GM21528 (cell line): ENCODE measurements around the gene MUC3A.
"Not testable (repeated sequence)": the region's sequence is repeated elsewhere in the genome, so short reads cannot be mapped to it uniquely, and the experiment has no call there.

Experiments
- ATAC-seq: cut with Tn5 transposase; IDR thresholded peaks from one replicate; pipeline ENCODE4 v1.9.1; 2021; ENCODE audit warnings: mild to moderate bottlenecking, moderate library complexity; ENCODE audit not compliant: unreplicated experiment, low FRiP score

MUC3A gene, protein sequence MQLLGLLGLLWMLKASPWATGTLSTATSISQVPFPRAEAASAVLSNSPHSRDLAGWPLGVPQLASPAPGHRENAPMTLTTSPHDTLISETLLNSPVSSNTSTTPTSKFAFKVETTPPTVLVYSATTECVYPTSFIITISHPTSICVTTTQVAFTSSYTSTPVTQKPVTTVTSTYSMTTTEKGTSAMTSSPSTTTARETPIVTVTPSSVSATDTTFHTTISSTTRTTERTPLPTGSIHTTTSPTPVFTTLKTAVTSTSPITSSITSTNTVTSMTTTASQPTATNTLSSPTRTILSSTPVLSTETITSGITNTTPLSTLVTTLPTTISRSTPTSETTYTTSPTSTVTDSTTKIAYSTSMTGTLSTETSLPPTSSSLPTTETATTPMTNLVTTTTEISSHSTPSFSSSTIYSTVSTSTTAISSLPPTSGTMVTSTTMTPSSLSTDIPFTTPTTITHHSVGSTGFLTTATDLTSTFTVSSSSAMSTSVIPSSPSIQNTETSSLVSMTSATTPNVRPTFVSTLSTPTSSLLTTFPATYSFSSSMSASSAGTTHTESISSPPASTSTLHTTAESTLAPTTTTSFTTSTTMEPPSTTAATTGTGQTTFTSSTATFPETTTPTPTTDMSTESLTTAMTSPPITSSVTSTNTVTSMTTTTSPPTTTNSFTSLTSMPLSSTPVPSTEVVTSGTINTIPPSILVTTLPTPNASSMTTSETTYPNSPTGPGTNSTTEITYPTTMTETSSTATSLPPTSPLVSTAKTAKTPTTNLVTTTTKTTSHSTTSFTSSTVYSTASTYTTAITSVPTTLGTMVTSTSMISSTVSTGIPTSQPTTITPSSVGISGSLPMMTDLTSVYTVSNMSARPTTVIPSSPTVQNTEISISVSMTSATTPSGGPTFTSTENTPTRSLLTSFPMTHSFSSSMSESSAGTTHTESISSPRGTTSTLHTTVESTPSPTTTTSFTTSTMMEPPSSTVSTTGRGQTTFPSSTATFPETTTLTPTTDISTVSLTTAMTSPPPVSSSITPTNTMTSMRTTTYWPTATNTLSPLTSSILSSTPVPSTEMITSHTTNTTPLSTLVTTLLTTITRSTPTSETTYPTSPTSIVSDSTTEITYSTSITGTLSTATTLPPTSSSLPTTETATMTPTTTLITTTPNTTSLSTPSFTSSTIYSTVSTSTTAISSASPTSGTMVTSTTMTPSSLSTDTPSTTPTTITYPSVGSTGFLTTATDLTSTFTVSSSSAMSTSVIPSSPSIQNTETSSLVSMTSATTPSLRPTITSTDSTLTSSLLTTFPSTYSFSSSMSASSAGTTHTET (N-terminal part only)

DNA sequence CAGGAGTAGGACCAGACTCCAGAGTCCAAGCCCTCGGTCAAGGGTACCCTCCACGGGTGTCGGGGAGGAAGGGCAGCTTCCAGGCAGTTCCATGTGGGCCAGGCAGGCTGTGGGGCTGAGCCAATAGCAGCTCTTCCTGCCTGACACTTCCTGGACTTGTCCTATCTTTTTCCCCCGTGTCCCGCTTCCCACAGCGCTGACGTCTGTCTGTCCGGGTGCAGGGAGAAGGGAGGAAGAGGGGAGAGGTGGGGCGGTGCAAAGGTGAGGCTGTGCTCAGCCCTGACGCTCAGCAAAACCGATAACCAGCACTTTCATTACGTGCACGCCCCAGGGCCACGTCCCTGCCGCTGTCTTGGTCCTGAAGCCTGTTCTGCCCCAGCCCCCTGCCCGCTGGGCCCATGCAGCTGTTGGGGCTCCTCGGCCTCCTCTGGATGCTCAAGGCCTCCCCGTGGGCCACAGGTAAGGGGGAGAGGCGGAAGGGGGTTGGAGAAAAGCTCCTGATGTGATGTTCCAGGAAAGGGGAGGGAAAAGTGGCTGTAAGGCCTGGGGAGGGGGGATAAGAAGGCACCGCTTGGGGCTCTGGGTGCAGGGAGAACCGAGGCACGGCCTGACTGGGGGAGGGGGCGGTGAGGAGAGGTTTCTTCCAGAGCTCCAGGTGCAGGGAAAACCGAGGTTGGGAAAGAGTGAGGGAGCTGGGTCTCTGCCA lies at the start of gene MUC3A:
MUC3A (plus strand) TSS at position 308 of the 706 bp plus-strand sequence; CDS start at position 399, 91 bp downstream.
- no peak for ATAC-seq

GRCh38 chr7:100900978-100901377 lies 48.4 kb upstream of the MUC3A start:
- no peak for ATAC-seq

DNA sequence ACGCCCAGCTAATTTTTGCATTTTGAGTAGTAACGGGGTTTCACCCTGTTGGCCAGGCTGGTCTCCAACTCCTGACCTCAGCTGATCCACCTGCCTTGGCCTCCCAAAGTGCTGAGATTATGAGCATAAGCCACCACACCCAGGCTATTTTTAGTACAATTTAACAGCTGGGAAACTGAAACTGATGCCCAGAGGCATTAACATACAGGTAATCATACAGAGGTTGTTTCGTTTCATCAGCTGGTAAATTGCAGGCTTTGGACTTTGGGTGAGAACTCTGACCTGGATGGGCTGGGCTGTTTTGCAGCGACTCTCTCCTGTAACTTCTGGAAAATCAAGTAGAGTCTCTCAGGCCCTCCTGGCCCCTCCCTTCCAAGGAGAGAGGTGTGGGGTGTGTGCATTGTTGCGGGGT lies 47.4 kb upstream of the MUC3A start:
- ATAC-seq = no peak

- ATAC-seq = no peak
Measured at GRCh38 chr7:100902638-100903037, 46.7 kb upstream of the MUC3A start.

- ATAC-seq = no peak
Measured at GRCh38 chr7:100908512-100908911, 40.8 kb upstream of the MUC3A start.

- ATAC-seq = not testable (repeated sequence)
Measured at GRCh38 chr7:100910443-100910842, 38.9 kb upstream of the MUC3A start.

DNA sequence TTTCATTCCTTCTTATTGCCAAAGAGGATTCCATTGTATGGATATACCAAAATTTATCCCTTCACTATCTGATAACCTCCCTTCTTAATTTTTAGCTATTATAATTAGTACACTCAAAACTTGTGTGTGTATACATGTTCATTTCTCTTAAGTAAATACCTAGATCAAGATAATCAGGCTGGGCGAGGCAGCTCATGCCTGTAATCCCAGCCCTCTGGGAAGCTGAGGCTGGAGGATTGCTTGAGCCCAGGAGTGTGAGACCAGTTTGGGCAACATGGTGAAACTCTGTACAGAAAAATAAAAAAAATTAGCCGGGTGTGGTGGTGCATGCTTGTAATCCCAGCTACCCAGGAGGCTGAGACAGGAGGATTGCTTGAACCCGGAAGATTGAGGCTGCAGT lies 37.9 kb upstream of the MUC3A start:
- ATAC-seq = no peak

DNA sequence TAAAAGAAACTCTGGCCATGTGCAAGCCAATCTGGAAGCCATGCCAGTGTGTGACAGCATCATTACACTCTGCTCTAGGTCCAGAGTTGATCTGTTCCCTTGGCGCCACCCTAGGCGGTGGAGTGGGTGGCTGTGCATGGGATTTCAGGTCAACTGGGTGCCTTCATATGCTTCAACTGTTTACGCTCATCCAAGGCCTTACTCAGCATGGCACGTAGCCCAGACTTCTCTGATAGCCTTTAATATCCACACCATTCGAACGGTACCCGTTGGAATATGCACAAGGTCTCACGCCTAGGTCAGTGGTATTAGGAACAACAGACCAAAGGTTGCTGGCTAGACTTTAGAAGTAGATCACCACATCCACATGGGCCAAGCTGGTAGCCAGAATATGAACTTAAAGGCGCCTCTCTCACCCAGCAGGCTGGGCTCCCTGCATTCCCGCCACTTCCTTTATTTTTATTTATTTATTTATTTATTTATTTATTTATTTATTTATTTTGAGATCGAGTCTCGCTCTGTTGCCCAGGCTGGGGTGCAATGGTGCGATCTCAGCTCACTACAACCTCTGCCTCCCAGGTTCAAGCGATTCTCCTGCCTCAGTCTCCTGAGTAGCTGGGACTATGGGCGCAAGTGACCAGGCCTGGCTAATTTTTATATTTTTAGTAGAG lies 35.0 kb upstream of the MUC3A start:
- ATAC-seq = no peak

DNA sequence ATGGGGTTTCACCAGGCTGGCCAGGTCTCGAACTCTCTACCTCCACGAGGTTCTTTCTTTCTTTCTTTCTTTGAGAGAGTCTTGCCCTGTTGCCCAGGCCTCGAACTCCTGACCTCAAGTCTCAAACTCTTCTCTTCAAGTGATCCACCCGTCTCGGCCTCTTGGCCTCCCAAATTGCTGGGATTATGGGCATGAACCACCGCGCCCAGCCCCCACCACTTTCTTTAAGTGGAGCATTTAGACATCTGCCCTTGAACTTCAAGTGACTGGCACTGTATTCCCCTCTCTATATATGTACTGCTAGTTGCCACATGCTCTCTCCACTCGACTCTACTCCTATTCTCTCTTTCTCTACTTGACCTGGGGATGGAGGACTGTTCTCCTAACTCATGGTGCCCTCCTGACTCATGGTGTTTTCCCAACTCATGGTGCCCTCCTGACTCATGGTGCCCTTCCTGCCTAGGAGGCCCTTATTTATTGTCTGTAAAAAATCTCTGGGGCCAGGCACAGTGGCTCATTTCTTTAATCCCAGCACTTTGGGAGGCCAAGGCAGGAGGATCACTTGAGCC lies 34.4 kb upstream of the MUC3A start:
- ATAC-seq = no peak

GRCh38 chr7:100919335-100919734 lies 30.0 kb upstream of the MUC3A start:
- ATAC-seq = not testable (repeated sequence)

DNA sequence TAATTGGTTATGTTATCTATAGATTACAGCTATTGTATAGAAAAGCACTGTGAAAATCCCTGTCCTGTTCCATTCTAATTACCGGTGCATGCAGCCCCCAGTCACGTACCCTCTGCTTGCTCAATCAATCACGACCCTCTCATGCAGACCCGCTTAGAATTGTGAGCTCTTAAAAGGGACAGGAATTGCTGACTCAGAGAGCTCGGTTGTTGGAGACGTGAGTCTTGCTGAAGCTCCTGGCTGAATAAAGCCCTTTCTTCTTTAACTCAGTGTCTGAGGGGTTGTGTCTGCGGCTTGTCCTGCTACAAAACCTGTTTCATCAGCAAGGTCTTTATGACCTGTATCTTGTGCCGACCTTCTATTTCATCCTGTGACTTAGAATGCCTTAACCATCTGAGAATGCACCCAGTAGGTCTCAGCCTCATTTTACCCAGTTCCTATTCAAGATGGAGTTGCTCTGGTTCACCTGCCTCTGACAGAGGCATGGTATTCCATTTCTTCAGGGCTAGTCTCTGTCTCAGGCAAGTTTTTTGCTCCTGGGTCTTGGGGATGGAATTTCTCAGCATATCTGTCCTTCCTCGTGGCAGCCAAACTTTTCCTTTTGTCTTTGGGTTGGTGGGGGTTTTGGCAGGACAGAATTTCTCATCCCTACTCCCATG lies 29.4 kb upstream of the MUC3A start:
- ATAC-seq = not testable (repeated sequence)

GRCh38 chr7:100921039-100921438 lies 28.3 kb upstream of the MUC3A start:
- ATAC-seq = no peak

DNA sequence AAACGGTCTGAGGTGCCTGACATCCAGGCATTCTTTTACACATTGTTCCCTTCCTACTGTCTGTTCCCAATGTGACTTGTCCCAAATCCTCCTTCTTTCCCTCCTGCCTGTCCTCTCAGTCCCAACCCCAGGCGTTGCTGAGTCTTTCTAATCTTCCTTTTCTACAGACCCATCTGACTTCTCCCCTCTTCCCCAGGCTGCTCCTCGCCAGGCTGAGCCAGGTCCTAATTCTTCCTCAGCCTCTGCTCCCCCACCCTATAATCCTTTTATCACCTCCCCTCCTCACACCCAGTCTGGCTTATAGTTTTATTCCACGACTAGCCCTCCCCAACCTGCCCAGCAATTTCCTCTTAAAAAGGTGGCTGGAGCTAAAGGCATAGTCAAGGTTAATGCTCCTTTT lies 25.7 kb upstream of the MUC3A start:
- ATAC-seq = not testable (repeated sequence)

DNA sequence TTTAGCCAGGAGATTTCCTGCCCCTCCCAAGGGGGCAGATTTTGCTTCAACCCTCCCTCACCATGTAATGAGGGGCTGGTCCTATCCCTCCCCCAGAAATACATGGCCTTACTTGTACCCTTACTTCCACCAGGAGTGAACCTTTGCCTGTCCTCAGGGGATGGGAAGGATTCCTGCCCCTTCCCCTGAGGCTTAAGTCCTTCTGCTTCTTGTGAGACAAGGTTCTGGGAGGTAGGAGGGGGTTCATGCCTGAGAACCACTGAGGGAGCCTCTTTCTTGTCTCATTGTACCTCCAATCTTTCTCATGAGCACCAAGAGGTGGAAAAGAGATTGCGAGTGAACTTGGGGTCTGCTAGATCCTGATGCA lies 19.5 kb upstream of the MUC3A start:
- ATAC-seq = no peak

GRCh38 chr7:100933734-100934133 lies 15.6 kb upstream of the MUC3A start:
- no peak for ATAC-seq

GRCh38 chr7:100935381-100935780 lies 14.0 kb upstream of the MUC3A start:
- not testable (repeated sequence) for ATAC-seq

GRCh38 chr7:100936167-100936566 lies 13.2 kb upstream of the MUC3A start:
- ATAC-seq = not testable (repeated sequence)

DNA sequence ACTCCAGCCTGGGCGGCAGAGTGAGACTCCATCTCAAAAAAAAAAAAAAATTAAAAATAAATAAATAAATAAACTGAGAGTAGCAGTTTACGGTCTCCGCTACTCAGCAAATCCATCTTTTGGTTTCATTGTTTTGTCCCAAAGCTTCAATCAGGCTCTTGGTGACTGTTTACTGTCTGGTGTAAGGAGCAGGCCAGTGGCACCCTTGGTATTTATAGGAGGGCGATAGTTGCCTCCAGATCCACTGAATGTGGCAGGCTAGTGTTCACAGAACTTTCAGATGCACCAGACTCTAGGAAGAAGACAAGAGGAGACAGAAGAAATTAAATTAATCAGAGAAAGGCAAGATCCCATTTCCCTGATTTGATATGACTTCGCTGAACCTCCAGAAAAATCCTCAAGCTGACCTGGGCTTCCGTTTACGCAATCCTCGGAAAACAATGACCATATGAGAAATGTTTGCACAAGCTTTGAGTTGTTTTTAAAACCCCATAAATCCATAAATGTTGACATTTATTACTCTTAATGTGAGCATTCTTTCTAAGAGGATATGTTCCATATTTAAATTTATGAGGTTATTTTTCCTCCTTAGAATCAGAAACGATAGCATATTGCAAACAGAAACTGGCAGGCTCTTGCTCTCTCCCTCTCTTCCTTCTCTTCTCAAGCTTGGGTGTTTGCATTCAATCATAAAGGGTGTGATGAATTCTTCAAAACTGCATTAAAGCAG lies 7.1 kb upstream of the MUC3A start:
- ATAC-seq = no peak
